GM12878 (cell line): Measurements from ENCODE around the gene INSYN2B. TPM values are rescaled to one million over a fixed set of nuclear protein-coding genes. Genes with fewer than 3 reads are reported as not detected.

Source experiments
- ATAC-seq: fragments of 200-7000 bp; cut with Tn5 transposase; 3 replicates; pipeline ENCODE4 v1.9.1; 2020; ENCODE audit warnings: mild to moderate bottlenecking, moderate library complexity
- BruUV-seq: library from RNA; stranded (reverse); fragments of 400-500 nt; replicated peaks from 2 replicates; lab custom pipeline; 2021; lab: Mats Ljungman, UMichigan
- CTCF ChIA-PET: fragments of 300-600 bp; sonication (Branson Sonifier 250); formaldehyde crosslinking; extraction: SDS; loops from one replicate; lab custom pipeline; 2021; ENCODE audit warnings: inconsistent platforms; lab: Yijun Ruan, JAX
- POLR2A ChIA-PET: fragments of 350-600 bp; formaldehyde crosslinking; extraction: SDS; loops from one replicate; lab custom pipeline; 2021; ENCODE audit warnings: inconsistent platforms; lab: Charles Lee
- RAD21 ChIA-PET: fragments of 300-600 bp; sonication (Branson Sonifier 250); formaldehyde crosslinking; loops from one replicate; lab custom pipeline; 2023; ENCODE audit warnings: antibody characterized with exemption; ENCODE audit not compliant: unreplicated experiment; lab: Charles Lee
- SMC1A ChIA-PET: fragments of 300-600 bp; sonication (Branson Sonifier 250); formaldehyde crosslinking; loops from one replicate; lab custom pipeline; 2023; ENCODE audit not compliant: unreplicated experiment, uncharacterized antibody; lab: Charles Lee
- DNase-seq: peaks from one replicate; pipeline ENCODE4 v3.0.0-alpha.2; 2011; ENCODE audit warnings: low read depth, low spot score
- FAIRE-seq: peaks from 3 replicates; lab custom pipeline; 2011; peaks lifted over from hg19 to GRCh38; lab: Jason Lieb, UNC
- H2AFZ ChIP-seq: 2 replicates; pipeline ENCODE4 v1.6.0; 2011; ENCODE audit warnings: low read depth, low read length, control low read depth; ENCODE audit not compliant: control insufficient read depth
- H3K27ac ChIP-seq: 2 replicates; pipeline ENCODE4 v1.5.1; 2011; ENCODE audit warnings: control low read depth; ENCODE audit not compliant: control insufficient read depth, insufficient read depth
- H3K27me3 ChIP-seq, 2 experiments: replicated peaks in 1 of 2; 2 replicates each; pipeline versions ENCODE4 v1.6.0 to v1.6.1; 2011; ENCODE audit warnings: low read length in 1 of 2; ENCODE audit not compliant: control insufficient read depth in 2 of 2, insufficient read depth in 2 of 2
- H3K36me3 ChIP-seq, 2 experiments: 2 replicates each; pipeline ENCODE4 v1.5.1; 2011; ENCODE audit warnings: low read length in 1 of 2; ENCODE audit not compliant: control insufficient read depth in 2 of 2, insufficient read depth in 2 of 2
- H3K4me1 ChIP-seq: 2 replicates; pipeline ENCODE4 v1.6.1; 2011; ENCODE audit warnings: mild to moderate bottlenecking, low read length, moderate library complexity, mixed read lengths; ENCODE audit not compliant: control insufficient read depth, insufficient read depth
- H3K4me2 ChIP-seq: 2 replicates; pipeline ENCODE4 v1.6.0; 2011; ENCODE audit warnings: control low read depth; ENCODE audit not compliant: control insufficient read depth, insufficient read depth
- H3K4me3 ChIP-seq: fragments of 200-600 bp; sonication (generic); 2 replicates; pipeline ENCODE4 v1.5.1; 2016
- H3K79me2 ChIP-seq: 2 replicates; pipeline ENCODE4 v1.6.0; 2011; ENCODE audit warnings: low read length; ENCODE audit not compliant: control insufficient read depth, insufficient read depth
- H3K9ac ChIP-seq: 2 replicates; pipeline ENCODE4 v1.8.0; 2011; ENCODE audit warnings: low read length, control low read depth, mixed read lengths; ENCODE audit not compliant: control insufficient read depth, insufficient read depth
- H3K9me3 ChIP-seq: replicated peaks from 3 replicates; pipeline ENCODE4 v1.5.1; 2011; ENCODE audit warnings: mild to moderate bottlenecking, low read length; ENCODE audit not compliant: control insufficient read depth, insufficient read depth
- H4K20me1 ChIP-seq: 2 replicates; pipeline ENCODE4 v1.6.0; 2011; ENCODE audit not compliant: control insufficient read depth, insufficient read depth
- ATF2 ChIP-seq: IDR thresholded peaks from 2 replicates; pipeline ENCODE4 v1.6.1; 2012; ENCODE audit warnings: low read length, inconsistent platforms
- BRCA1 ChIP-seq: IDR thresholded peaks from 2 replicates; pipeline ENCODE4 v1.6.1; 2011; ENCODE audit warnings: low read depth, low read length, improper control_type of control experiment
- CHD1 ChIP-seq: IDR thresholded peaks from 2 replicates; pipeline ENCODE4 v1.6.1; 2012; ENCODE audit warnings: low read depth, low read length, improper control_type of control experiment
- CHD2 ChIP-seq: IDR thresholded peaks from 2 replicates; pipeline ENCODE4 v1.6.1; 2011; ENCODE audit warnings: low read depth, low read length, improper control_type of control experiment, borderline replicate concordance
- HDAC6 ChIP-seq: fragments of 200-600 bp; sonication (generic); IDR thresholded peaks from one replicate; pipeline ENCODE4 v1.8.0; 2017; ENCODE audit warnings: antibody characterized with exemption; ENCODE audit not compliant: unreplicated experiment
- IRF5 ChIP-seq: fragments of 450-650 bp; IDR thresholded peaks from 2 replicates; pipeline ENCODE4 v1.6.1; 2017; ENCODE audit warnings: borderline replicate concordance
- NFYA ChIP-seq: IDR thresholded peaks from 2 replicates; pipeline ENCODE4 v1.6.1; 2011; ENCODE audit warnings: low read depth, mild to moderate bottlenecking, low read length, improper control_type of control experiment, borderline replicate concordance
- NR2C1 ChIP-seq: fragments of 450-650 bp; IDR thresholded peaks from 2 replicates; pipeline ENCODE4 v1.6.1; 2017; ENCODE audit warnings: antibody characterized with exemption, mild to moderate bottlenecking, moderate library complexity
- POLR2AphosphoS2 ChIP-seq: IDR thresholded peaks from 2 replicates; pipeline ENCODE4 v1.6.1; 2011; ENCODE audit warnings: low read depth, mild to moderate bottlenecking, low read length, improper control_type of control experiment, moderate library complexity
- RFX5 ChIP-seq: IDR thresholded peaks from 2 replicates; pipeline ENCODE4 v1.6.1; 2011; ENCODE audit warnings: low read depth, low read length, improper control_type of control experiment
- SMAD5 ChIP-seq: IDR thresholded peaks from 2 replicates; pipeline ENCODE4 v1.6.1; 2016; ENCODE audit warnings: antibody characterized with exemption, low read depth
- SMARCA5 ChIP-seq: fragments of 450-650 bp; IDR thresholded peaks from 2 replicates; pipeline ENCODE4 v1.6.1; 2017; ENCODE audit warnings: mild to moderate bottlenecking
- TBL1XR1 ChIP-seq: IDR thresholded peaks from 2 replicates; pipeline ENCODE4 v1.6.1; 2012; ENCODE audit warnings: low read depth, low read length, improper control_type of control experiment
- YBX1 ChIP-seq: fragments of 450-650 bp; IDR thresholded peaks from 2 replicates; pipeline ENCODE4 v1.6.1; 2016; ENCODE audit warnings: antibody characterized with exemption
- ZBTB33 ChIP-seq: fragments of 450-650 bp; IDR thresholded peaks from 2 replicates; pipeline ENCODE4 v1.6.1; 2017; ENCODE audit warnings: mild to moderate bottlenecking
- ZNF622 ChIP-seq: fragments of 450-650 bp; IDR thresholded peaks from 2 replicates; pipeline ENCODE4 v1.6.1; 2017; ENCODE audit warnings: mild to moderate bottlenecking, inconsistent platforms
- WGBS: methylation state at CpG from one replicate; pipeline ENCODE4 v1.1.6; 2016; ENCODE audit warnings: low lambda C conversion rate; ENCODE audit not compliant: insufficient replicate concordance, insufficient coverage; ENCODE audit errors: missing lambda C conversion rate; 5-methylcytosine and 5-hydroxymethylcytosine counted together
- in situ Hi-C: fragments of 300-500 bp; cut with MboI; formaldehyde crosslinking; loops from 9 replicates; pipeline ENCODE4 v1.14.3; 2018; ENCODE audit warnings: mixed read lengths
- intact Hi-C: fragments of 100-400 bp; cut with micrococcal nuclease; formaldehyde crosslinking; loops from one replicate; pipeline ENCODE4 v1.14.2; 2022; ENCODE audit not compliant: unreplicated experiment
- polyA plus RNA-seq, 11 experiments: library from polyadenylated mRNA; depleted of rRNA in 4 of 11; unstranded in 6 of 11; stranded (reverse) in 5 of 11; fragments of >200 nt; fragmentation: Nextera tagmentation in 4 of 11; fragmentation: Illumina TruSeq in 1 of 11; extraction: Ambion mirVana in 4 of 11; extraction: Trizol in 1 of 11; gene quantifications; 1 replicate in 1 of 11; 2 replicates in 10 of 11; pipeline versions ENCODE4 v1.2.1 to v1.2.3, GENCODE V29; 2011 to 2016; ENCODE audit warnings: inconsistent platforms in 2 of 11, missing spikeins in 2 of 11, low read depth in 1 of 11
- total RNA-seq, 4 experiments: library from RNA; depleted of rRNA in 3 of 4; stranded (reverse); fragments of >200 nt in 3 of 4; fragmentation: Illumina TruSeq in 1 of 4; extraction: Trizol in 1 of 4; gene quantifications; 2 replicates each; pipeline versions ENCODE4 v1.2.1 to v1.2.3, GENCODE V29; 2013 to 2021
- TF ChIP-seq, protein P1 (sequence below), 3 experiments: IDR thresholded peaks in 2 of 3; conservative IDR thresholded peaks in 1 of 3; 2 replicates each; pipeline ENCODE4 v1.5.1; 2011; ENCODE audit warnings: low read depth in 3 of 3, low read length in 3 of 3, mild to moderate bottlenecking in 3 of 3, control low read depth in 2 of 3, moderate library complexity in 2 of 3, inconsistent platforms in 1 of 3, mixed read lengths in 1 of 3; ENCODE audit not compliant: control insufficient read depth in 2 of 3, insufficient read depth in 1 of 3; ENCODE audit errors: extremely low read depth in 1 of 3
- TF ChIP-seq, protein P2 (sequence below): IDR thresholded peaks from 2 replicates; pipeline ENCODE4 v1.6.1; 2011; ENCODE audit warnings: low read depth, low read length, improper control_type of control experiment, borderline replicate concordance

Gene INSYN2B
- total and polyA plus RNA-seq, 10 of the 15 experiments (the other 5 are each of a cell fraction or from before 2014, with no cell fraction given): 0.05 to 0.27 (median 0.13) TPM; not detected in 7

- DNase-seq (no peak), ATAC-seq (no peak), FAIRE-seq (no peak)
- SMC1A ChIA-PET: interaction anchor here (0.5 to 3.0 kb wide), 24 partner anchors 8 to 309 kb away, joined by 3 to 41 read pairs (median 4); no protein-coding TSS in a partner anchor
- Histone ChIP-seq H3K27me3 (no peaks in the 10 kb centered on the region), H3K79me2 (no peaks in the 10 kb centered on the region), H3K36me3 (peaks cover 6 to 13% of the 10 kb centered on the region in 2 experiments), H3K9ac (no peak overlapping the region), H3K27ac (no peak overlapping the region), H2AFZ (no peak overlapping the region), H3K4me3 (no peak overlapping the region), H3K4me2 (no peak overlapping the region), H3K4me1 (peaks cover 4% of the 10 kb centered on the region; the same call in 1 of the 2 replicates), H3K9me3 (no peaks in the 10 kb centered on the region), H4K20me1 (no peaks in the 10 kb centered on the region)
- POLR2A ChIA-PET: interaction anchor here (1.3 kb wide), 1 partner anchor 141 kb away, joined by 3 read pairs; no protein-coding TSS in a partner anchor
- WGBS: 100% methylated on average over 3 of the region's 3 CpGs
- in situ Hi-C loops (loop anchor here (5.0 kb wide), 1 partner anchor 283 kb away; no protein-coding TSS in a partner anchor), intact Hi-C loops (loop anchor here (1.0 kb wide), 1 partner anchor 279 kb away; no protein-coding TSS in a partner anchor)
- CTCF ChIA-PET: interaction anchor here (0.6 to 3.0 kb wide), 46 partner anchors 8 to 574 kb away, joined by 3 to 73 read pairs (median 4); no protein-coding TSS in a partner anchor
- RAD21 ChIA-PET: interaction anchor here (0.8 to 2.6 kb wide), 19 partner anchors 8 to 321 kb away, joined by 3 to 44 read pairs (median 4); no protein-coding TSS in a partner anchor
- no TSS peak for BruUV-seq
- TF ChIP-seq YBX1 (no peak), CHD1 (no peak), RFX5 (no peak), SMARCA5 (no peak), NFYA (no peak), BRCA1 (no peak), CHD2 (no peak), ATF2 (no peak), IRF5 (no peak), TBL1XR1 (no peak), ZNF622 (no peak), NR2C1 (no peak), HDAC6 (no peak), SMAD5 (no peak), POLR2AphosphoS2 (no peak), ZBTB33 (no peak)
- TF ChIP-seq, protein P1, sequence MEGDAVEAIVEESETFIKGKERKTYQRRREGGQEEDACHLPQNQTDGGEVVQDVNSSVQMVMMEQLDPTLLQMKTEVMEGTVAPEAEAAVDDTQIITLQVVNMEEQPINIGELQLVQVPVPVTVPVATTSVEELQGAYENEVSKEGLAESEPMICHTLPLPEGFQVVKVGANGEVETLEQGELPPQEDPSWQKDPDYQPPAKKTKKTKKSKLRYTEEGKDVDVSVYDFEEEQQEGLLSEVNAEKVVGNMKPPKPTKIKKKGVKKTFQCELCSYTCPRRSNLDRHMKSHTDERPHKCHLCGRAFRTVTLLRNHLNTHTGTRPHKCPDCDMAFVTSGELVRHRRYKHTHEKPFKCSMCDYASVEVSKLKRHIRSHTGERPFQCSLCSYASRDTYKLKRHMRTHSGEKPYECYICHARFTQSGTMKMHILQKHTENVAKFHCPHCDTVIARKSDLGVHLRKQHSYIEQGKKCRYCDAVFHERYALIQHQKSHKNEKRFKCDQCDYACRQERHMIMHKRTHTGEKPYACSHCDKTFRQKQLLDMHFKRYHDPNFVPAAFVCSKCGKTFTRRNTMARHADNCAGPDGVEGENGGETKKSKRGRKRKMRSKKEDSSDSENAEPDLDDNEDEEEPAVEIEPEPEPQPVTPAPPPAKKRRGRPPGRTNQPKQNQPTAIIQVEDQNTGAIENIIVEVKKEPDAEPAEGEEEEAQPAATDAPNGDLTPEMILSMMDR (IDR thresholded peaks at IDR 0.05 in 2 of 3, conservative IDR thresholded peaks at IDR 0.05 in 1 of 3; ENCODE audit: control insufficient read depth in 2 of 3, extremely low read depth in 1 of 3, insufficient read depth in 1 of 3, low read depth in 3 of 3, low read length in 3 of 3): no peak
- TF ChIP-seq, protein P2, sequence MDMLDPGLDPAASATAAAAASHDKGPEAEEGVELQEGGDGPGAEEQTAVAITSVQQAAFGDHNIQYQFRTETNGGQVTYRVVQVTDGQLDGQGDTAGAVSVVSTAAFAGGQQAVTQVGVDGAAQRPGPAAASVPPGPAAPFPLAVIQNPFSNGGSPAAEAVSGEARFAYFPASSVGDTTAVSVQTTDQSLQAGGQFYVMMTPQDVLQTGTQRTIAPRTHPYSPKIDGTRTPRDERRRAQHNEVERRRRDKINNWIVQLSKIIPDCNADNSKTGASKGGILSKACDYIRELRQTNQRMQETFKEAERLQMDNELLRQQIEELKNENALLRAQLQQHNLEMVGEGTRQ: no peak
Measured at GRCh38 chr5:169979871-169980270, 424 bp downstream of the INSYN2B start.
